PC-9 (cell line): Measurements from ENCODE around the gene TRAF3. TPM values are rescaled to one million over a fixed set of nuclear protein-coding genes. Genes with fewer than 3 reads are reported as not detected.

Source experiments
- BruUV-seq: library from RNA; stranded (reverse); fragments of 400-500 nt; replicated peaks from 2 replicates; lab custom pipeline; 2021; lab: Mats Ljungman, UMichigan
- CTCF ChIA-PET: fragments of 300-600 bp; sonication (Branson Sonifier 250); formaldehyde crosslinking; loops from one replicate; lab custom pipeline; 2022; ENCODE audit warnings: antibody characterized with exemption; lab: Charles Lee
- POLR2A ChIA-PET: fragments of 300-600 bp; sonication (Branson Sonifier 250); formaldehyde crosslinking; loops from one replicate; lab custom pipeline; 2022; ENCODE audit warnings: antibody characterized with exemption; ENCODE audit not compliant: unreplicated experiment; lab: Charles Lee
- DNase-seq, 2 experiments: peaks; one replicate each; pipeline versions ENCODE4 v3.0.0 to v3.0.0-alpha.2; 2015 to 2022; ENCODE audit warnings: mixed read lengths in 1 of 2
- H2AFZ ChIP-seq: fragments of 200-600 bp; sonication (generic); 2 replicates; pipeline ENCODE4 v1.8.1; 2017; ENCODE audit warnings: antibody characterized with exemption
- H3F3A ChIP-seq: fragments of 200-600 bp; sonication (generic); 2 replicates; pipeline ENCODE4 v1.8.1; 2017; ENCODE audit warnings: antibody characterized with exemption, mild to moderate bottlenecking, low read depth; ENCODE audit not compliant: insufficient read depth
- H3K27ac ChIP-seq: fragments of 200-600 bp; sonication (generic); 2 replicates; pipeline ENCODE4 v1.6.1; 2016; ENCODE audit warnings: mixed run types
- H3K27me3 ChIP-seq: fragments of 200-600 bp; sonication (generic); 2 replicates; pipeline ENCODE4 v1.6.1; 2016; ENCODE audit warnings: low read depth, mixed run types; ENCODE audit not compliant: insufficient read depth
- H3K36me3 ChIP-seq: fragments of 200-600 bp; sonication (generic); 2 replicates; pipeline ENCODE4 v1.6.1; 2016; ENCODE audit warnings: low read depth, mixed run types
- H3K4me1 ChIP-seq: fragments of 200-600 bp; sonication (generic); replicated peaks from 2 replicates; pipeline ENCODE4 v1.6.1; 2016; ENCODE audit warnings: mixed run types; ENCODE audit not compliant: insufficient read depth
- H3K4me2 ChIP-seq: fragments of 200-600 bp; sonication (generic); 2 replicates; pipeline ENCODE4 v1.6.1; 2017; ENCODE audit warnings: mixed run types
- H3K4me3 ChIP-seq: fragments of 200-600 bp; sonication (generic); 2 replicates; pipeline ENCODE4 v1.6.1; 2016; ENCODE audit warnings: mixed run types
- H3K79me2 ChIP-seq: fragments of 200-600 bp; sonication (generic); 2 replicates; pipeline ENCODE4 v1.6.1; 2017; ENCODE audit warnings: low read depth, mixed run types
- H3K9me2 ChIP-seq: fragments of 200-600 bp; sonication (generic); 2 replicates; pipeline ENCODE4 v1.8.1; 2017; ENCODE audit warnings: mild to moderate bottlenecking; ENCODE audit not compliant: insufficient read depth
- H3K9me3 ChIP-seq: fragments of 200-600 bp; sonication (generic); 2 replicates; pipeline ENCODE4 v1.8.1; 2016; ENCODE audit warnings: low read depth; ENCODE audit not compliant: insufficient read depth
- H4K20me1 ChIP-seq: fragments of 200-600 bp; sonication (generic); 2 replicates; pipeline ENCODE4 v1.8.1; 2017; ENCODE audit not compliant: insufficient read depth
- CTCF ChIP-seq: fragments of 200-600 bp; sonication (generic); conservative IDR thresholded peaks from 2 replicates; pipeline ENCODE4 v1.6.1; 2017; ENCODE audit warnings: mixed run types, antibody characterized with exemption, mild to moderate bottlenecking, moderate library complexity
- EZH2 ChIP-seq: fragments of 200-600 bp; sonication (generic); IDR thresholded peaks from 2 replicates; pipeline ENCODE4 v1.8.0; 2017; ENCODE audit warnings: antibody characterized with exemption, low read depth
- intact Hi-C: fragments of 100-400 bp; cut with micrococcal nuclease; formaldehyde crosslinking; loops from one replicate; pipeline ENCODE4 v1.10.0; 2022; ENCODE audit not compliant: unreplicated experiment
- total RNA-seq: library from RNA; stranded (reverse); gene quantifications from 2 replicates; pipeline ENCODE4 v1.2.3, GENCODE V29; 2021

Gene TRAF3
- total RNA-seq, 1 experiment from 2014 or later: 41.3 TPM

GRCh38 chr14:102778338-102779083 lies 1.3 kb downstream of the TRAF3 start:
- H3F3A ChIP-seq: peaks cover 24% of the 10 kb centered on the region
- H4K20me1 ChIP-seq: peaks cover 24% of the 10 kb centered on the region
- intact Hi-C loops: loop anchor here (10.0 kb wide), 1 partner anchor 296 kb away; no protein-coding TSS in a partner anchor
- ChIA-PET CTCF (interaction anchor here (0.6 to 0.7 kb wide), 2 partner anchors 24 to 771 kb away, joined by 3 to 4 read pairs; no protein-coding TSS in a partner anchor), POLR2A (interaction anchor here (0.6 kb wide), 1 partner anchor 943 kb away, joined by 4 read pairs; no protein-coding TSS in a partner anchor)
- no peak for TF ChIP-seq CTCF
- TF ChIP-seq EZH2: no peak
- H3K79me2 ChIP-seq: peaks cover 53% of the 10 kb centered on the region
- BruUV-seq: TSS peak; percentile 66
- H3K27ac ChIP-seq: no peak overlapping the region
- peak overlapping the region; percentile 82 for H3K4me2 ChIP-seq
- H3K4me1 ChIP-seq: peaks cover 21% of the 10 kb centered on the region
- H3K9me3 ChIP-seq: no peaks in the 10 kb centered on the region
- H3K27me3 ChIP-seq: no peaks in the 10 kb centered on the region
- H3K36me3 ChIP-seq: no peaks in the 10 kb centered on the region
- no peaks in the 10 kb centered on the region for H3K9me2 ChIP-seq
- H2AFZ ChIP-seq: peak overlapping the region; percentile 82
- peak overlapping the region; percentile 79 for H3K4me3 ChIP-seq
- DNase-seq: no peak

DNA sequence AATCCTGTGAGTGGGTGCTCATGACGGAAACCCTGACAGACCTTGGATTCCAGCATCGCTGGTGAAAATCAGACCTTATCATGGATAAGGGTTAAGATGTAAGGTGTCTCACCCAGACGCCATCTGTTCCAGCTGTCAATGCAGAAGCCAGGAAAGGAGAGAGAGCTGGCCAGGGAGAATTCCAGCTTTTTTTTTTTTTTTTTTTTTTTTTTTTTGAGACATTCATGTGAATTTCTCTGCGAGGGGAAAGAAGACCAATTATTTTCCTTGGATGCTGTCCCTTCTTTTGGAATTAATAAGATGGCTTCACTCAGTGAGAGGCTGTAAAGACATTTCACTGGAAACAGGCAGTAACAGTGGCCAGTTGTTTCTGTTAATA lies 1.8 kb downstream of the TRAF3 start:
- Histone ChIP-seq H3F3A (peaks cover 23% of the 10 kb centered on the region), H3K4me3 (peak overlapping the region; percentile 79), H4K20me1 (peaks cover 28% of the 10 kb centered on the region), H2AFZ (no peak overlapping the region), H3K36me3 (no peaks in the 10 kb centered on the region), H3K27ac (no peak overlapping the region), H3K27me3 (no peaks in the 10 kb centered on the region), H3K9me2 (no peaks in the 10 kb centered on the region), H3K4me2 (peak overlapping the region; percentile 82), H3K9me3 (no peaks in the 10 kb centered on the region), H3K79me2 (peaks cover 59% of the 10 kb centered on the region), H3K4me1 (peaks cover 21% of the 10 kb centered on the region)
- POLR2A ChIA-PET: interaction anchor here (0.6 kb wide), 1 partner anchor 14 kb away, joined by 8 read pairs; no protein-coding TSS in a partner anchor
- intact Hi-C loops: loop anchor here (10.0 kb wide), 1 partner anchor 296 kb away; no protein-coding TSS in a partner anchor
- TF ChIP-seq CTCF: no peak
- TF ChIP-seq EZH2: no peak
- DNase-seq: no peak
- BruUV-seq: no TSS peak
- CTCF ChIA-PET: interaction anchor here (0.6 to 0.7 kb wide), 2 partner anchors 24 to 770 kb away, joined by 3 to 4 read pairs; no protein-coding TSS in a partner anchor

- no peaks in the 10 kb centered on the region for H3K36me3 ChIP-seq
- H3K27ac ChIP-seq: no peak overlapping the region
- no peak overlapping the region for H2AFZ ChIP-seq
- ChIA-PET POLR2A (interaction anchor here (0.6 to 0.7 kb wide), 3 partner anchors 15 to 346 kb away, joined by 3 to 9 read pairs (median 8); no protein-coding TSS in a partner anchor), CTCF (no interaction called here)
- no TSS peak for BruUV-seq
- peaks cover 21% of the 10 kb centered on the region for H3K4me1 ChIP-seq
- H3K4me3 ChIP-seq: peak overlapping the region; percentile 79; the same call in 1 of the 2 replicates
- TF ChIP-seq CTCF (no peak), EZH2 (no peak)
- H4K20me1 ChIP-seq: peaks cover 28% of the 10 kb centered on the region
- H3K79me2 ChIP-seq: peaks cover 65% of the 10 kb centered on the region
- intact Hi-C loops: loop anchor here (10.0 kb wide), 1 partner anchor 295 kb away; no protein-coding TSS in a partner anchor
- no peaks in the 10 kb centered on the region for H3K9me2 ChIP-seq
- H3K4me2 ChIP-seq: peak overlapping the region; percentile 82
- H3F3A ChIP-seq: peaks cover 23% of the 10 kb centered on the region
- H3K27me3 ChIP-seq: no peaks in the 10 kb centered on the region
- H3K9me3 ChIP-seq: no peaks in the 10 kb centered on the region
- no peak for DNase-seq
Measured at GRCh38 chr14:102779574-102780315, 2.5 kb downstream of the TRAF3 start.
